M059J (cell line): Measurements from ENCODE around the gene SMC2. TPM values are rescaled to one million over a fixed set of nuclear protein-coding genes. Genes with fewer than 3 reads are reported as not detected.

Experiments used
- DNase-seq: peaks from one replicate; pipeline ENCODE4 v3.0.0-alpha.2; 2012; ENCODE audit warnings: low read depth
- total RNA-seq: library from RNA; depleted of rRNA; stranded (reverse); fragments of >200 nt; shearing (Covaris generic); gene quantifications from 2 replicates; pipeline ENCODE4 v1.2.3, GENCODE V29; 2014

Gene SMC2
- total RNA-seq, 1 experiment from 2014 or later, result 30.5 TPM

DNA sequence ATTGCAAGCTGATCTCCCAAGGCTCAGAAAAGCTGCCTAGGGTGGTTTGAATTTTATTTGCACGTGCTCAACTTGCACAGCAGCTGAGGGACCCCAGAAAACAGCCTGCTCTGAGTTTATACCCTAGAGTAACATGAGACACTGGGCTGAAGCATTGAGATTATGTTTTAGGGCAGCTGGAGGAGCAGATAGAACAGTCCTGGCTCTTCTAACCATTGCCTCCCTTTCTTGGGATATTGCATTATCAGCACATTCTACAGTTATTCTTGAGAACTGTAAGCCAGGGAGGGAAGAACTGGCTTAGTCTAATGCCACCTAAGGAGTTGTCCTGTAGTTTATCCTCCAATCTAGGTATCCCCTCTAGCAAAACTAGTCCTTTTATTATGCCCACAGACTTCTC, 10.3 kb downstream of the SMC2 start:
- DNase-seq, result no peak

DNA sequence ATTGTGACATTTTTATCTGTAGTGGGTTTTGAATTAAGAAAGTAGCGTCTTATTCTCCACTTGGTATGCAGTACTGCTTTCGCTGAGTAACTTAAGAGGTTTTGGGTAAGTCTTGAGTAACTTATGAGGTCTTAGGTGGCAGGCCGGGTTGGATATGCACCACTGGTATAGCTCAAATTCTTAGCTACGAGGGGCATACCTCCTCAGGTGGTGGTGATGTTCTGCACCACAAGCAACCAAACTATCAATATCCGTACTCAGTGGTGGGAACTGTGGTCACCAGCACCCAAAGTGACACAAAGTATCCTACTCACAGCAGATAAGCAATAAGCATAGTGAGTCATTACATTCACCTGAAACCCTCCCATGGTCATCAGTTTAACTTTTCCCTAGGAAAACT, 13.7 kb downstream of the SMC2 start:
- no peak for DNase-seq

DNA sequence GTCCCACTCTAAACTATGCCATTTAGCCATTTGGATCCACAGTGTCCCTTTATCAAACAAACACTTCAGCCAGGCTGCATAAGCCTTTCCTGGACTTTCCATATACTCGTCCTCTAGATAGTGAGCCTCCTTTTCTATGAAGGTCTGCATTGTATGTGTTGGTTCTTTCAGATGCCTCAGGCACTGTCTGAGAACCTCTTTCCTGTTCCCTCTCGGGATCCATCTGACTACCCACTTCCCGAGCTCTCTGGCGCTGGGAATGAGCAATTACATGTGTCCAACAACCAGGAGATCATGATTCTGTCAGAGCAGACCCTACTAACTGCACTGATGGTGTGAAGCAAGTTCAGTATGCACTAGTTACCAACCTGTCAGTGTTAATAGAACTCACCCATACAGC, 14.2 kb downstream of the SMC2 start:
- DNase-seq, result no peak

DNA sequence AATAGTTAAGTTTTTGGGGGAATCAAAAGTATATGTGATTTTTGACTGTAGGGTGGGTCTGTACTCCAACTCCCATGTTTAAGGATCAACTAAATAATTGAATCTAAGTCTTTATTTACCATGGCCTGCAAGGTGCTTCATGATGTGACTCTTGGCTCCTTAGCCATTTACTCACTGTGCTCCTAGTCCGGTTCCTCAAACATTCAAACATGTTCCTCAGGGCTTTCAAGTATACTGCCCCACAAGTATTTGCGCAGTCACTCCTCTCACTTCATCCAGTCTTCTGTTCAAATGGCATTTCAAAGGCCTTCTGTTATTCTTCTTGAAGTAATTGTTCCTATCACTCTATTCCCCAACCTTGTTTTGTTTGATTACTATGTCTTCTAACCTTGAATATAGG, 16.4 kb downstream of the SMC2 start:
- DNase-seq, result no peak

DNA sequence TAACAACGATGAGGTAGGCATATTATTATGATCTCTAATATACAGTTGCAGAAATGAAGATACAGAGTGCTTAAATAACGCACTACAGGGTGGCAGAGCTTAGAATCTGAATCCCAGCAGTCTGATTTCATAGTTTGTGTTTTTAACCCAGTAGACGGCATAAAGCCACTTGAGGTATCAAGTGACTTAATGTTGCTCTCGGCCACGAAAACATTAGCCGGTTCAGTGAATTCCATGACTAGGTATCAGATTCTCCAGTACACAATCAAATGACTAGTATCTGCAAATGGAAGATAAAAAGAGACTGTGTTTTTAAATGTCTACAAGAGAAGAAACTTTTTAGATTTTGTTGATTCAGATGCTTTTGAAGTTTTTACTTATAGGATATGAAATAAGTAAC, 24.8 kb downstream of the SMC2 start:
- no peak for DNase-seq

DNA sequence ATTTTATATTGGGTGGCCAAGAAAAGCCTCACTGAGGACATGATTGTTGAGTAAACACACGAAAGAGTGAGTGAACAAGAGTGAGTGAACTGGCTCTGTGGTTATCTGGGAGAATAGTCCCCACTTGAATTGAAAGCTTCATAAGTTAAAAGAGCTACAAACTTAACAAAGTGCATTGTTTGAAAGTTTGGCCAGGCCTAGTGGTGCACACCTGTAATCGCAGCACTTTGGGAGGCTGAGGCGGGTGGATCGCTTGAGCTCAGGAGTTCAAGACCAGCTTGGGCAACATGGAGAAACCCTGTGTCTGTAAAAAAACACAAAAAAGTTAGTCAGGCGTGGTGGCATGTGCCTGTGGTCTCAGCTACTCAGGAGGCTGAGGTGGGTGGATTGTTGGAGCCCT, 26.9 kb downstream of the SMC2 start:
- DNase-seq, result no peak

DNA sequence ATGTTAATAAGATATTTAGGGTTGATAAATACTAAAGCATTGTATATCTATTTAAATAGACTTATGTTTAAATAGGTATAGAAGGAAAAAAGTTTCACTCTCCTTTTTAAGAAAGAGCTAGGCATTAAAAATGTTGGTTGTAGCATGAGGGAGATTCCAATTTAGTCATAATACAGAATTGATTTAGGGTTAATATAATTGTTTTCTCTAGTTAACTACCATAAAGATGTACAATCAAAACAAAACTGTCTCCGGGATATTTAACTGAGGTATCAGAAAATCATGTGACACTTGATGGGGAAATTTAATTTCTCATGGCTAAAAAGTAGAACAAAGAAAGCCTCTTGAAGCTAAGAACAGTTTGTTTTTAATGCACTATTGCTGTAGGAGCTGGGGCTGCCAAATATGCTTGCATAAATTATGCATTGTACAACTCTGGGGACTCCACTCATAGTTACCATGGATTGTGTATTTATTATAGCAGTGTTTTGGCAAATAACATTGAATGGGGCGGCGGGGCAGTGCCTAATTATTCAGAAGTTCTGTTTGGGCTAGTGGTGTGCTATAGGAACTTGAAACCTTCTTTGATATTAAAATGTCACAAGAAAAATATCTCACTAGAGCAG, 44.2 kb downstream of the SMC2 start:
- DNase-seq, result no peak

DNA sequence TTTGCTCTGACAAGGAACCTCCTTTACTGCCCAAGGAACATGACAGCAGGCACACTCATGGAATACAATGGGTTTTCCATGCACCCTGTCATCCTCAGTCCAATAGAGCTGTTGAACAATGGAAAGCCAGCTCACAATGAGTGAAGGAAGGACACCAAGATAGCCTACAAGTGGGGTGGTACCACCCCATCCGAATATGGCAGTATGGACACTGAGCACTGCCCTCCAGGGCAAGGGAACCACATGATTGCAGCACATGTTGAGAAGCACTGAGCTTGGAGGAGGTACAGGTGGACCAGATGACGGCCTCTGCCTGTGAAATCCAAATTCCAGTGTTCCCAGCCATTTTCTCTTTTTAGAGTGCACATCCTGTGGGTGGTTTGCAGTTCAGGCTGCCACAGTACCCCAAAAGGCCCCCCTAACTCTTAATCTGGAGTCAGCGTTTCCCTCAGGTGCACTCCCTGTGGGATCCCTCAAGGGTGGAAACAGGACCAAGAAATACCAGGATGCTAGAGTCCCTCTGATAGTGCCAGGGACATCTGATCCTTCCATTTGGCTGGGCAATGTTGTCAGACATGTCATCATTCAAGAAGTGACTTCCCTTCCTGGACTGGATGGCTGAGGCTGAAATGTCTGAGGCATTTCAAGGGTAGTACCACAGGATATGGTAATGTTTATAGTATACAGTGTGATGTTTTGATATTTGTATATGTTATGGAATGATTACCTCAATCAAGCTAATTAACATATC, 48.9 kb downstream of the SMC2 start:
- DNase-seq, result peak; percentile 3

DNA sequence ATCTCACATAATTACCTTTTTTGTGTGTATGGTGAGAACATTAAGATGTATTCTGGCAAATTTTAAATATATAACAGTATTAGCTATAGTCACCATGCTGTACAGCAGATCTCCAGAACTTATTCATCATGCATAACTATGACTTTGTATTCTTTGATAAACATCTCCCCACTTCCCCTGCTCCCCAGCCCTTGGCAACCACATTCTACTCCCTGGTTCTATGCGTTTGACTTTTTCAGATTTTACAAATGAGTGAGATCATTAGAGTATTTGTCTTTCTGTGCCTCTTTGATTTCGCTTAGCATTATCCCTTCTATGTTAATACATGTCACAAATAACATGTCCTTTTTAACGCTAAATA, 49.4 kb downstream of the SMC2 start:
- DNase-seq, result no peak

DNA sequence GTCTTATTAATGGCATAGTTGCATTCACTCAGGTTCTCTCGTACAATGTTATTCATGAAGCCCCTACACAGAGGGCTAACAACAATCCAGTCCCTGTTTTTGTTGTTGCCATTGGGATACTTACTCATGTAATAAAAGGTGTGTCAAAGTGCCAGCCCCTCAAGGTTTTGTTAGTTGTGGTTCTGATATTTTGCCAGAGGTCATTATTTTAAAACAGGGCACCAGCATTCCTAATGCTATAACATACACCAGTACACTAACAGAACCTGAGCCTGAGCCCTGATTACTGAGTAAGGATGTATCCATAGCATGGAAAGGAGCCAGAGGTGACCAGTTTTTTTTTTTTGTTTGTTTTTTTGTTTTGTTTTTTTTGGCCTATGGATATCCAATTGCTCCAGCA, 50.2 kb downstream of the SMC2 start:
- peak; percentile 66 for DNase-seq

DNA sequence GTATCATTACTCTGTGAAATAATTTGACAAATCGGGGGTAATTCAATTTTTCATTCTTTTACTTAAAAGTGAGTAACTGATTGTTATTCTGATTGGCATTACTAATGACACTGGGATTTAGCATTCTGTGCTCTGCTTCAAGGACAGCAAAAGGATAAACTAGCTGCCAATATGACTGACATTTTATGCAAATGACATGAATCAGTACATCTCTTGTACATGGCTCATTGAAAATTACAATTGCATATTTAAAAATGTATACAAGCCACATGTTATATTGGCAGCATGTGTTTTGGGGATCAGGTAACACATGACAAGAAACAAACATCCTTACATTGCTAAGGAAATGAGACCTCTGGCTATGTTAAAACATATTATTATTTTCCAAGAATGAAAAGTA, 79.0 kb downstream of the SMC2 start:
- no peak for DNase-seq

DNA sequence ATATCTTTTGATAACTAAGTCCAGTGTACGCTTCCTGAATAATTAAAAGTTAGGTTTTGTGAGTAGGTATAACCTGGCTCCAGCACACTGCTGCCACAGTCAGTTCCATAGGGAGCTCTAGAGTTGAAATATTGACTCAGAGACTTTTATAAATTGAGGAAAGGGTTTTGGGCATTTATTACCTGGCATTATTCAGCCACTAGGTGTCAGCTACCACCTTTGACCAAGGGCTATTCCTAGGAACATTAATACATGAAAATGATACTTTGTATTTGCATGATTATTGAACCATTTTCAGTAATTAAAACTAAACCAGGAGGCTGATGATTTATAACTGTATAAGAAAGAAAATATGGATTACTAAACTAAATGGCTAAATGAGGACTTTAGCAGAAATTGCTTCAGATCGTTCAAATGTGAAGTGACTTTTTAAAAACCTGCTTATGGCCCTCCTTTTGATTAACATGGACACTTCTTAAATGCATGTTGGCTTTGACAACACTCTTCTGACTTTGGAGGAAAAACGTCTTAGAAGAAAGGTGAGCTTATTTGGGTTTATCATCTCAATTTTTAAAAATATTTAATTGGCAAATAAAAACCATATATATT, 83.0 kb downstream of the SMC2 start:
- DNase-seq, result peak; percentile 4

DNA sequence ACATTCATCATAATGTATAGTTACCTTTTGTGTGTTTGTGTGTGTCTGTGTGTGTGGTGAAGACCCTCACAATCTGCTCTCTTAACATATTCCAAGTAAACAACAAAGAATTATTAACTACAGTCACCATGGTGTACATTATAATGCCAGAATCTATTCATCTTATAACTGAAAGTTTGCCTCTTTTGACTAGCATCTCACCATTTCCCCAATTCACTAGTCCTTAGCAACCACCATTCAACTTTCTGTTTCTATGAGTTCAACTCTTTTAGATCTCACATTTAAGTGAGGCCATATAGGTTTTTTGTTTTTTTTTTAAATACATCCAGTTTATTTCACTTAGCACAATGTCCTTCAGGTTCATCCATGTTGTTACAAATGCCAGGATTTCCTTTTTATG, 83.6 kb downstream of the SMC2 start:
- DNase-seq, result no peak
